Panc1 (cell line): ENCODE measurements around the gene CUL4A. TPM values are rescaled to one million over a fixed set of nuclear protein-coding genes. Genes with fewer than 3 reads are reported as not detected.

Source experiments
- ATAC-seq: fragments of 200-7000 bp; cut with Tn5 transposase; 2 replicates; pipeline ENCODE4 v1.9.1; 2020; ENCODE audit warnings: mild to moderate bottlenecking, moderate library complexity
- BruUV-seq: library from RNA; stranded (reverse); fragments of 400-500 nt; replicated peaks from 2 replicates; lab custom pipeline; 2021; lab: Mats Ljungman, UMichigan
- CTCF ChIA-PET: fragments of 300-600 bp; sonication (Branson Sonifier 250); formaldehyde crosslinking; loops from one replicate; lab custom pipeline; 2022; ENCODE audit warnings: antibody characterized with exemption; lab: Charles Lee
- POLR2A ChIA-PET: fragments of 300-600 bp; sonication (Branson Sonifier 250); formaldehyde crosslinking; loops from one replicate; lab custom pipeline; 2022; ENCODE audit warnings: antibody characterized with exemption; lab: Charles Lee
- DNase-seq: peaks from one replicate; pipeline ENCODE4 v3.0.0-alpha.2; 2010; ENCODE audit warnings: low read depth, low spot score
- H3K27ac ChIP-seq: 2 replicates; pipeline ENCODE4 v1.5.1; 2011; ENCODE audit warnings: mild to moderate bottlenecking, low read length, inconsistent platforms
- H3K27me3 ChIP-seq: fragments of 200-500 bp; sonication (Bioruptor generic); 2 replicates; pipeline ENCODE4 v1.6.0; 2014; ENCODE audit warnings: low read length, inconsistent platforms; ENCODE audit not compliant: control insufficient read depth, insufficient read depth
- H3K36me3 ChIP-seq: fragments of 200-500 bp; sonication (Bioruptor generic); 2 replicates; pipeline ENCODE4 v1.5.1; 2014; ENCODE audit warnings: inconsistent platforms, mild to moderate bottlenecking, low read length, moderate library complexity; ENCODE audit not compliant: control insufficient read depth, insufficient read depth
- H3K4me1 ChIP-seq: 2 replicates; pipeline ENCODE4 v1.5.1; 2011; ENCODE audit warnings: inconsistent platforms, mild to moderate bottlenecking, low read length, moderate library complexity; ENCODE audit not compliant: control insufficient read depth, insufficient read depth
- H3K4me3 ChIP-seq, 2 experiments: 2 replicates each; pipeline ENCODE4 v1.5.1; 2011 to 2012; ENCODE audit warnings: low read depth in 2 of 2, low read length in 2 of 2, mild to moderate bottlenecking in 2 of 2, inconsistent platforms in 1 of 2, moderate library complexity in 1 of 2
- H3K9me3 ChIP-seq: fragments of 200-500 bp; sonication (Bioruptor generic); 2 replicates; pipeline ENCODE4 v1.5.1; 2014; ENCODE audit warnings: low read depth, mild to moderate bottlenecking, inconsistent platforms, low read length, moderate library complexity; ENCODE audit not compliant: control insufficient read depth, insufficient read depth
- POLR2AphosphoS5 ChIP-seq: IDR thresholded peaks from 2 replicates; pipeline ENCODE4 v1.6.1; 2012; ENCODE audit warnings: mild to moderate bottlenecking, low read depth, low read length, moderate library complexity
- REST ChIP-seq, 2 experiments: IDR thresholded peaks; 2 replicates each; pipeline ENCODE4 v1.6.1; 2011 to 2012; ENCODE audit warnings: low read depth in 2 of 2, control low read depth in 1 of 2, low read length in 1 of 2, mild to moderate bottlenecking in 1 of 2, moderate library complexity in 1 of 2; ENCODE audit not compliant: insufficient read depth in 1 of 2
- SIN3A ChIP-seq: IDR thresholded peaks from 2 replicates; pipeline ENCODE4 v1.6.1; 2012; ENCODE audit warnings: low read depth, mild to moderate bottlenecking, low read length, moderate library complexity, borderline replicate concordance; ENCODE audit not compliant: insufficient read depth
- TCF7L2 ChIP-seq: IDR thresholded peaks from 2 replicates; pipeline ENCODE4 v1.6.1; 2011; ENCODE audit warnings: mild to moderate bottlenecking, low read depth, low read length, inconsistent platforms
- in situ Hi-C: cut with HindIII; loops from 2 replicates; pipeline ENCODE4 v1.10.0; 2016; ENCODE audit warnings: low sequenced_read_pairs, low pct_unique_long_range_greater_than_20kb
- intact Hi-C: fragments of 100-400 bp; cut with micrococcal nuclease; formaldehyde crosslinking; loops from one replicate; pipeline ENCODE4 v1.10.0; 2022; ENCODE audit not compliant: unreplicated experiment
- total RNA-seq: library from RNA; stranded (reverse); gene quantifications from one replicate; pipeline ENCODE4 v1.2.1, GENCODE V29; 2021; ENCODE audit not compliant: unreplicated experiment
- TF ChIP-seq, protein P1 (sequence below): fragments of 450-650 bp; IDR thresholded peaks from 2 replicates; pipeline ENCODE4 v1.5.1; 2017; ENCODE audit warnings: mild to moderate bottlenecking

Gene CUL4A
- total RNA-seq, 1 experiment from 2014 or later = 80.8 TPM

DNA sequence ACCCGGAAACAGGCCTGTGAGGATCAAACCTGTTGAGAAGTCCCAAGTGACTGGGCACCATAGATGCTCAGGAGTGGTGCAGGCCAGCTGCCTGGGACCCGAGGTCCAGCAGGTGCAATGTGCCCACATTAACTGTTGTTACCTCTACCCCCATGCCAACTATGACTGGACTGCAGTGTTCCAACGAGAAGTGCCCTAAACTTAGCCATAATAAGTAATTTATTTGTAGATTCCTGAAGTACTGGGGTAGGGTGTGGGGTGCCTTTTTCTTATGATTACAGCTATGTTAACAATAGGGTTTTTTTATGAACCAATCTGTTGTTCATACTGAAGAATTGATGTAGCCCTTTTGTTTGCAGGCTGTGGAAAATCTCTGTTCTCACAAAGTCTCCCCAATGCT lies 9.2 kb downstream of the CUL4A start:
- no peaks in the 10 kb centered on the region; the same call in 1 of the 2 replicates for H3K36me3 ChIP-seq
- ChIA-PET CTCF (no interaction called here), POLR2A (no interaction called here)
- BruUV-seq = no TSS peak
- intact Hi-C loops = no loop called here
- DNase-seq (no peak), ATAC-seq (no peak)
- H3K4me1 ChIP-seq = peaks cover 16% of the 10 kb centered on the region
- in situ Hi-C loops = no loop called here
- no peaks in the 10 kb centered on the region for H3K27me3 ChIP-seq
- TF ChIP-seq TCF7L2 = no peak
- H3K27ac ChIP-seq = no peak overlapping the region
- H3K9me3 ChIP-seq = no peaks in the 10 kb centered on the region
- H3K4me3 ChIP-seq = no peak overlapping the region

DNA sequence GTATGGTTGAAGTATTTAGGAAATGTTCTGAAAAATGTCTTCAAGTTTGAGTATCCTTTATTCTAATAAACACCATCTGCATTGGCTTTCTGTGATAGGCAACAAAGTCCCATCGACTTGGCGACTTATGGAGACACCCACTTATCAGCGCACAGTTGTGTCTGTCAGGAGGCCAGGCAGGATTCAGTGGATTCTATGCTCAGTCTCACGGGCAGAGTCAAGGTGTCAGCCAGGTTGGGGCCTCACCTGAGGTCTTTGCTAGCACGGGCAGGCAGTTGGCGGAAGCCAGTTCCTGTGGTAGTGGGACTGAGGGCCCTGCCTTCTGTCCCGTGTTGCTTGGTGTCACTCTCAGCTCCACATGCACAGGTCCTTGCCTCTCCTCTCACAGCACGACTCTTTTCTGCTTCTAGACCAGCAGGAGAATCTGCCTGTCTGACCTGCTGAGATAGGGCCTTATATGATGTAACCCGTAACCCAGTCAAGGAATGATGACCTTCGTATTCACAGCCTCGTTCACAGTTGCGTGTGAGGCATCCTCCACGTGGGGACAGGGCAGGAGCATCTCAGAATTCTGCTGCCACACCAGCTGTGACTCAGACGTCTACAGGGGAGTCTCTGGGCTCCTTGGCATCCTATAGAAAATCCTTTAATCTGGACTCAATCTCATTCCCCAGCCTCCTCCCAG lies 10.0 kb downstream of the CUL4A start:
- Histone ChIP-seq H3K9me3 (no peaks in the 10 kb centered on the region), H3K4me1 (peaks cover 16% of the 10 kb centered on the region), H3K27me3 (no peaks in the 10 kb centered on the region), H3K27ac (no peak overlapping the region), H3K36me3 (no peaks in the 10 kb centered on the region; the same call in 1 of the 2 replicates), H3K4me3 (no peak overlapping the region)
- intact Hi-C loops (no loop called here), in situ Hi-C loops (no loop called here)
- POLR2A ChIA-PET = no interaction called here
- ATAC-seq (no peak), DNase-seq (no peak)
- no TSS peak for BruUV-seq
- TF ChIP-seq REST (IDR thresholded peaks at IDR 0.05; ENCODE audit: insufficient read depth in 1 of 2, low read depth in 2 of 2, low read length in 1 of 2) (no peak), SIN3A (no peak), POLR2AphosphoS5 (no peak), TCF7L2 (no peak)
- TF ChIP-seq, protein P1, sequence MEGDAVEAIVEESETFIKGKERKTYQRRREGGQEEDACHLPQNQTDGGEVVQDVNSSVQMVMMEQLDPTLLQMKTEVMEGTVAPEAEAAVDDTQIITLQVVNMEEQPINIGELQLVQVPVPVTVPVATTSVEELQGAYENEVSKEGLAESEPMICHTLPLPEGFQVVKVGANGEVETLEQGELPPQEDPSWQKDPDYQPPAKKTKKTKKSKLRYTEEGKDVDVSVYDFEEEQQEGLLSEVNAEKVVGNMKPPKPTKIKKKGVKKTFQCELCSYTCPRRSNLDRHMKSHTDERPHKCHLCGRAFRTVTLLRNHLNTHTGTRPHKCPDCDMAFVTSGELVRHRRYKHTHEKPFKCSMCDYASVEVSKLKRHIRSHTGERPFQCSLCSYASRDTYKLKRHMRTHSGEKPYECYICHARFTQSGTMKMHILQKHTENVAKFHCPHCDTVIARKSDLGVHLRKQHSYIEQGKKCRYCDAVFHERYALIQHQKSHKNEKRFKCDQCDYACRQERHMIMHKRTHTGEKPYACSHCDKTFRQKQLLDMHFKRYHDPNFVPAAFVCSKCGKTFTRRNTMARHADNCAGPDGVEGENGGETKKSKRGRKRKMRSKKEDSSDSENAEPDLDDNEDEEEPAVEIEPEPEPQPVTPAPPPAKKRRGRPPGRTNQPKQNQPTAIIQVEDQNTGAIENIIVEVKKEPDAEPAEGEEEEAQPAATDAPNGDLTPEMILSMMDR = no peak
- CTCF ChIA-PET = no interaction called here

DNA sequence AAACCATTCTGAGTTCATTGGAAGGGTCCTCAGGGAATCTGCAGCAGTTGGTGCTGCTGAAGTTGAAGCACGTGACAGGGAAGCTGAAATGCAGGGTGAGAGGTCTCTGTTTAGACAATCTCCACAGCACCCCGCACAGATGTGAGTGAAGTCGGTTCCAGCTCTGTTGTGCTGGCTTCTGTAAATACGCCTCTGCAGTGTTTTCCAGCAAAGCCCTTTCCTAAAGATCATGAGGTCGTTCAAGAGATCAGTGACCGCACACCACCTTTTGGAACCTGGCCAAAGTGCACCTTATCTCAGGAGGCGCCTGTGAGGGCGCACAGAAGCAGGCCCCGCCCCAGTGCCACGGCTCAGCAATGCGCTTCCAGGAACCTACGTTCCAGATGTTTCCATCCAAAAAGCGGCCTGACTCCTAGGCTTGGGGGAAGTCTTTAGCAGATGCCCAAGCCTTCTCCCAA lies 10.8 kb downstream of the CUL4A start:
- no peak overlapping the region for H3K4me3 ChIP-seq
- peaks cover 16% of the 10 kb centered on the region for H3K4me1 ChIP-seq
- DNase-seq (no peak), ATAC-seq (no peak)
- no peaks in the 10 kb centered on the region for H3K27me3 ChIP-seq
- in situ Hi-C loops (no loop called here), intact Hi-C loops (no loop called here)
- CTCF ChIA-PET = no interaction called here
- no peak for TF ChIP-seq SIN3A
- peaks cover under 1% of the 10 kb centered on the region for H3K36me3 ChIP-seq
- BruUV-seq = no TSS peak
- H3K27ac ChIP-seq = no peak overlapping the region
- H3K9me3 ChIP-seq = no peaks in the 10 kb centered on the region
- POLR2A ChIA-PET = no interaction called here
